OCI-LY7 (cell line): ENCODE results near the gene TMEM184A. TPM values are rescaled to one million over a fixed set of nuclear protein-coding genes. Genes with fewer than 3 reads are reported as not detected.

Source experiments
- BruUV-seq: library from RNA; stranded (reverse); fragments of 400-500 nt; replicated peaks from 2 replicates; lab custom pipeline; 2021; lab: Mats Ljungman, UMichigan
- CTCF ChIA-PET: fragments of 300-600 bp; sonication (Branson Sonifier 250); formaldehyde crosslinking; loops from one replicate; lab custom pipeline; 2022; ENCODE audit warnings: antibody characterized with exemption; ENCODE audit not compliant: unreplicated experiment; lab: Charles Lee
- POLR2A ChIA-PET: fragments of 300-600 bp; sonication (Branson Sonifier 250); formaldehyde crosslinking; loops from one replicate; lab custom pipeline; 2022; ENCODE audit warnings: antibody characterized with exemption; lab: Charles Lee
- DNase-seq: peaks from one replicate; pipeline ENCODE4 v3.0.0-alpha.2; 2015; ENCODE audit warnings: low spot score
- H2AFZ ChIP-seq: fragments of 200-600 bp; sonication (generic), shearing (Covaris generic); 2 replicates; pipeline ENCODE4 v1.6.1; 2014; ENCODE audit warnings: mild to moderate bottlenecking, antibody characterized with exemption, low read length, moderate library complexity
- H3K27ac ChIP-seq: fragments of 200-600 bp; sonication (generic); 2 replicates; pipeline ENCODE4 v1.5.1; 2014; ENCODE audit warnings: mixed run types, low read depth, mild to moderate bottlenecking, moderate library complexity, low read length, inconsistent platforms; ENCODE audit not compliant: poor library complexity, severe bottlenecking
- H3K36me3 ChIP-seq: fragments of 200-600 bp; sonication (generic); 2 replicates; pipeline ENCODE4 v1.6.1; 2014; ENCODE audit warnings: mild to moderate bottlenecking, antibody characterized with exemption, low read length, moderate library complexity, mixed read lengths; ENCODE audit not compliant: insufficient read depth
- H3K4me1 ChIP-seq: fragments of 200-600 bp; sonication (generic); 2 replicates; pipeline ENCODE4 v1.5.1; 2014; ENCODE audit warnings: mild to moderate bottlenecking, low read length; ENCODE audit not compliant: insufficient read depth, poor library complexity, severe bottlenecking
- H3K4me2 ChIP-seq: fragments of 200-600 bp; sonication (generic); 2 replicates; pipeline ENCODE4 v1.6.1; 2014; ENCODE audit warnings: mild to moderate bottlenecking, low read length
- H3K4me3 ChIP-seq: fragments of 200-600 bp; sonication (generic); 2 replicates; pipeline ENCODE4 v1.5.1; 2014; ENCODE audit warnings: mild to moderate bottlenecking, low read depth, low read length; ENCODE audit not compliant: poor library complexity, severe bottlenecking
- H3K79me2 ChIP-seq: fragments of 200-600 bp; sonication (generic); 2 replicates; pipeline ENCODE4 v1.6.1; 2016; ENCODE audit warnings: low read depth, mild to moderate bottlenecking, low read length, moderate library complexity, mixed read lengths; ENCODE audit not compliant: insufficient read depth
- H3K9me2 ChIP-seq: fragments of 200-600 bp; sonication (generic); 2 replicates; pipeline ENCODE4 v1.6.1; 2016; ENCODE audit warnings: mild to moderate bottlenecking, low read length, mixed read lengths; ENCODE audit not compliant: insufficient read depth
- H3K9me3 ChIP-seq: fragments of 200-600 bp; sonication (generic); 2 replicates; pipeline ENCODE4 v1.6.1; 2014; ENCODE audit warnings: mild to moderate bottlenecking, mixed run types, low read length, mixed read lengths
- H4K20me1 ChIP-seq: fragments of 200-600 bp; sonication (generic); 2 replicates; pipeline ENCODE4 v1.6.1; 2014; ENCODE audit warnings: mild to moderate bottlenecking, antibody characterized with exemption, low read length, moderate library complexity, mixed read lengths; ENCODE audit not compliant: insufficient read depth
- CTCF ChIP-seq: fragments of 200-600 bp; sonication (generic); conservative IDR thresholded peaks from 2 replicates; pipeline ENCODE4 v1.5.1; 2014; ENCODE audit warnings: mild to moderate bottlenecking, antibody characterized with exemption, low read length, moderate library complexity, mixed read lengths
- EZH2phosphoT487 ChIP-seq: fragments of 200-600 bp; sonication (generic); IDR thresholded peaks from 2 replicates; pipeline ENCODE4 v1.6.1; 2018; ENCODE audit warnings: low read depth, borderline replicate concordance, mild to moderate bottlenecking, mixed run types, antibody characterized with exemption, low read length, moderate library complexity, mixed read lengths
- intact Hi-C: fragments of 100-400 bp; cut with micrococcal nuclease; formaldehyde crosslinking; loops from one replicate; pipeline ENCODE4 v1.10.0; 2022; ENCODE audit not compliant: unreplicated experiment
- total RNA-seq, 2 experiments: library from RNA; depleted of rRNA in 1 of 2; stranded (reverse); fragments of >200 nt in 1 of 2; shearing (Covaris generic) in 1 of 2; gene quantifications; 2 replicates each; pipeline ENCODE4 v1.2.3, GENCODE V29; 2014 to 2022

Gene TMEM184A
- total RNA-seq, 2 experiments from 2014 or later = 0.19 TPM; not detected in 1

GRCh38 chr7:1546909-1547776 lies 8.9 kb downstream of the TMEM184A start:
- Histone ChIP-seq H3K9me2 (no peaks in the 10 kb centered on the region), H3K27ac (no peak overlapping the region), H4K20me1 (no peaks in the 10 kb centered on the region), H2AFZ (no peak overlapping the region), H3K4me3 (no peak overlapping the region), H3K9me3 (no peaks in the 10 kb centered on the region), H3K36me3 (peaks cover 19% of the 10 kb centered on the region), H3K4me2 (no peak overlapping the region), H3K79me2 (no peaks in the 10 kb centered on the region), H3K4me1 (no peaks in the 10 kb centered on the region)
- intact Hi-C loops = no loop called here
- ChIA-PET POLR2A (no interaction called here), CTCF (no interaction called here)
- no peak for DNase-seq
- TF ChIP-seq CTCF (no peak), EZH2phosphoT487 (no peak)
- no TSS peak for BruUV-seq

- TF ChIP-seq EZH2phosphoT487 = no peak
- TF ChIP-seq CTCF = no peak
- peaks cover 25% of the 10 kb centered on the region for H3K36me3 ChIP-seq
- intact Hi-C loops = no loop called here
- no peak overlapping the region for H3K4me2 ChIP-seq
- no peaks in the 10 kb centered on the region for H3K4me1 ChIP-seq
- no peaks in the 10 kb centered on the region for H4K20me1 ChIP-seq
- H3K9me2 ChIP-seq = no peaks in the 10 kb centered on the region
- no peak overlapping the region for H3K27ac ChIP-seq
- no TSS peak for BruUV-seq
- H3K9me3 ChIP-seq = no peaks in the 10 kb centered on the region
- CTCF ChIA-PET = no interaction called here
- H2AFZ ChIP-seq = no peak overlapping the region
- H3K79me2 ChIP-seq = no peaks in the 10 kb centered on the region
- POLR2A ChIA-PET = no interaction called here
- no peak for DNase-seq
- H3K4me3 ChIP-seq = no peak overlapping the region
Observed at GRCh38 chr7:1546274-1546908, 9.6 kb downstream of the TMEM184A start.
